ENCODE data around the gene LRP1B.

LRP1B gene

GRCh38 chr2:141810148-141810547 lies 320.7 kb downstream of the LRP1B start:
- FAIRE-seq (no peak), DNase-seq (ENCODE audit: extremely low spot score, insufficient read length, low read depth) (no peak)

DNA sequence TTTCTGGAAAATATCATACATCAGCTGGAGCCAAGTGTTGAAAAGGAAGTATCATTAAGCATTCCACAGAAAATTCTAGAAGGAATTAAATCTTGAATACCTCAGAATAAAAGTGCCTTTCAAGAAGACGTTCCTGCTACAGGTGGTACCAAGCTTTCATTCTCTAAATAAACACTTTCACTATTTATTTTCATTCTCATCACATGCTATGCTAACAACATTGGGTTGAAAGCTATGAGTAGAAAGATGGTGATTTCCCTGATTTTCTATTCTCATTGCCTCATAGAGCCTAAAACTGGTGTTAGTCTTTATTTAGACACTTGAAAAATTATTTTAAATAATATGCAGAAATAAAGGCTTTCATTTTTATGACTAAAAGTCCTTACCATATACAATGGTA lies 324.7 kb downstream of the LRP1B start:
- FAIRE-seq, result no peak
- DNase-seq (ENCODE audit: extremely low spot score, insufficient read length, low read depth), result no peak

DNA sequence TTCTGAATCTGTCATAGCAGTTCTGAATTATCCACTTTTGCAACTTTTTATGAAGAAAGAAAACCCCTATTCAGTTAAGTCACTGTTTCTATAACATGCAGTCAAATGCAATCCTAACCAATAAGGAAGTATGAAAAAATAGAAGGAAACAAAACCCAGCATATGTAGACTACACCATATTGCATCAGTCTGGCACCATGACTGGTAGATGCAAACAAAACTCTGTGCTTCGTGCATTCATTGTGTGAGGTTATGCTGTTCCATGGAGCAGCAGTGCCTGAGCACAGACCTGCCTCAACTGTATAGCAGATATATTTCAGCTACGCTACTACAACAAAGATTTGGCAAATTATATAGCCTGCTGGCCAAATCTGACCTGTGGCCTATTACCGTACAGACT lies 325.5 kb downstream of the LRP1B start:
- no peak for DNase-seq (ENCODE audit: extremely low spot score, insufficient read length, low read depth)
- no peak for FAIRE-seq

- DNase-seq (ENCODE audit: extremely low spot score, insufficient read length, low read depth) (no peak), FAIRE-seq (no peak)
Observed at GRCh38 chr2:141796449-141796848, 334.4 kb downstream of the LRP1B start.

DNA sequence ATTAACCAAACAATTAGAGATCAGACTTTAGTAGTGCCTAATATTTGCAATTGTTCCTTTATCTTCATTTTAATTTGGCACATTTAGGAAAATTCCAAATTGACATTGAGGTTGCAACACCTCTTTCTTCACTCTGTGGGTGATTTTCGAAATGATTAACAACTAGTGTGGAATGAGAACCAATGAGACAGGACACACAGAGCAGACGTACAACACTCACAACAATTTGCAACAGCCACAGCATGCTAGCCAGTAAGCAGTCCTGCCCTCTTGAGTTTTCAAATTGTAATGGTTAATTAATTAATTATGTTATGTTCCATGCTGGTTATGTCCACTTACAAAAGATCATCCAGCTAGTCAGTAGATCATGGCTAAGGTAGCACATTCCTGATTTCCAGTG lies 339.3 kb downstream of the LRP1B start:
- no peak for FAIRE-seq
- no peak for DNase-seq (ENCODE audit: extremely low spot score, insufficient read length, low read depth)

- FAIRE-seq, result no peak
- DNase-seq (ENCODE audit: extremely low spot score, insufficient read length, low read depth), result no peak
Observed at GRCh38 chr2:141782574-141782973, 348.2 kb downstream of the LRP1B start.

GRCh38 chr2:141778315-141778835 lies 352.4 kb downstream of the LRP1B start:
- no peak for DNase-seq (ENCODE audit: extremely low spot score, insufficient read length, low read depth)
- FAIRE-seq, result no peak

- FAIRE-seq (no peak), DNase-seq (ENCODE audit: extremely low spot score, insufficient read length, low read depth) (no peak)
Observed at GRCh38 chr2:141770530-141770929, 360.3 kb downstream of the LRP1B start.

DNA sequence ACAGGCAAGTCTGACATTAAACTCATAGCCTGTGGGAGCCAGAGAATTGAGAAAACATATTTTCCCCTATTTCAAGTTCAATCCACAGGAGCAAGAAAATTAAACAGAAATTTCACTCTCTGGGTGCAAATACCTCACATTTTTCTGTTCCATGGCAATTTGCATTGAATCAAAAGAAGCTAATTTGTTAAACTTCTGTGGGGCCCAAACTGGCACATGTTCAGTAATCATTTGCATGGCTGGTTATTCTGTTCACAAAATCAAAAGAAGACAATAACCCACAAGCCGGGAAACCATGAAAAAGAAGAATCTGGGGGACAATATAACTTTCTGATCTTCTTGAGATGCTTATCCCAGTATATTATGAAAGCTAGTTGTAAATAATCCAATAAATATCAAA lies 363.1 kb downstream of the LRP1B start:
- FAIRE-seq, result no peak

GRCh38 chr2:141767051-141767450 lies 363.8 kb downstream of the LRP1B start:
- DNase-seq (ENCODE audit: extremely low spot score, insufficient read length, low read depth), result no peak
- FAIRE-seq, result no peak

More for the DNA sequence above, 363.1 kb downstream of the LRP1B start:
- no peak for DNase-seq (ENCODE audit: extremely low spot score, insufficient read length, low read depth)

DNA sequence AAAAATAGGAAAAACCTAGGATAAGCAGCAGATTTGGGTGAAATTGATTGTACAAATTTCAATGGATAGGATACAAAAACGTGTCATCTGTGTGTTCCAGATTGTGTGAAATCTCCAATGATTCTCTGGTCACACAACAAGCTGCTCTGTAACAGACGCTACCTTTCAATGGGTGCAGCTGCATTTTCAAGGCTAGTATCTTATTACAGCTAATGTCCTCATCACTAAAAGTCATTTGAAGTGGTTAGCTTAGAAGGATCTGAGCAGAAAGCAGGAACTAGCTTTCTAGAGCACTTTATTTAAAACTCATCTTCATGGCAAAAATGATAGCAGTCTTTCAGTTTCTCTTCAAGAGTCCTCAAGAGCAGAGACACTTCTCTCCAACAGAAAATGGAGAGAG lies 364.6 kb downstream of the LRP1B start:
- FAIRE-seq (no peak), DNase-seq (ENCODE audit: extremely low spot score, insufficient read length, low read depth) (no peak)

GRCh38 chr2:141748616-141749015 lies 382.2 kb downstream of the LRP1B start:
- no peak for DNase-seq (ENCODE audit: extremely low spot score, insufficient read length, low read depth)
- FAIRE-seq, result no peak

DNA sequence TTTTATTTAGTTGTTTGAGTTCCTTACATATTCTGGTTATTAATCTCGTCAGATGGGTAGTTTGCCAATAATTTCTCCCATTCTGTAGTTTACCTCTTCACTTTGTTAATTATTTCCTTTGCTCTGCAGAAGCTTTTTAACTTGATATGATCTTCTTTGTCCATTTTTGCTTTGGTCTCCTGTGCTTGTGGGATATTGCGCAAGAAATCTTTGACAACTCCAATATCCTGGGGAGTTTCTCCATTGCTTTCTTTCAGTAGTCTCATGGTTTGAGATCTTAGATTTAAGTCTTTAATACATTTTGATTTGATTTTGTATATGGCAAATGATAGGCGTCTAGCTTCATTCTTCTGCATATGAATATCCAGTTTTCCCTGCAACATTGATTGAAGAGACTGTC lies 389.2 kb downstream of the LRP1B start:
- no peak for FAIRE-seq
- no peak for DNase-seq (ENCODE audit: extremely low spot score, insufficient read length, low read depth)

GRCh38 chr2:141737492-141738255 lies 393.1 kb downstream of the LRP1B start:
- DNase-seq (ENCODE audit: extremely low spot score, insufficient read length, low read depth) (no peak), FAIRE-seq (no peak)

DNA sequence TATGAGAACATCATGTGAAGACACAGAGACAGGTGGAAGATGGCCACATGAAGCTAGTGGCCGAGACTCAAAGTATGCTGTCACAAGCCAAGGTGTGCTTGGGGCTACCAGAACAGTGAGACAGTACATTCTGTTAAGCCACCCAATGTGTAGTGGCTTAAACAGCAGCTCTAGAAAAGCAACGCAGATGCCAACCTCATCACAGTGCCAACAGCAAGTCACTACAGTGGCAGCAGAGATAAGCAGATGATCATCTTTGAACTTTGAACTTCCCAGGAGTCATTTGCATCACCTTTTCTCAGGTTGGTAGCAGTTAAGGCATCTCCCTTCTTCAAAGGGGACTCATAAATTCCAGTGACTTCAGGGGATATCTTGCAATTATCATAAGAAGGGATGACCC lies 394.4 kb downstream of the LRP1B start:
- no peak for DNase-seq (ENCODE audit: extremely low spot score, insufficient read length, low read depth)

DNA sequence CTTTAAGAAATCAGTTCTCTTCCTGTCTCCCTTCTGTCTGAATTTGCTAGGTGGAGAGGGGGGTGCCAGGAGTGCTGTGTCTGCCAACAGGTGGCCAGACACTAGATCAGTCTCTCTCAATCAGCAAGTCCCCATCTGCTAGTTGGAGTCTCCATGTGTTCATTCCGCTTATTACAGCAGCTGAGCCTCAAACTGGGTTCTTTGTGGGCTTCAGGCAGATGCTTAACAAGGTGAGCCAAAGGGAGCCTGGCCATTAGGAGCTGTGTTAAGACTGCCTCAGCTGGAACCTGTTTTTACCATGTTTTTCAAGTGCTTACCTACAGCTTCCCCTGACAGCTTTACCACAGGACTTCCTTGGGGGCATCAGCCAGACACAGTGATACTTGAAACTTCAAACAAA lies 401.9 kb downstream of the LRP1B start:
- no peak for FAIRE-seq
- no peak for DNase-seq (ENCODE audit: extremely low spot score, insufficient read length, low read depth)

More for the DNA sequence above, 394.4 kb downstream of the LRP1B start:
- no peak for FAIRE-seq

GRCh38 chr2:141728142-141728541 lies 402.7 kb downstream of the LRP1B start:
- DNase-seq (ENCODE audit: extremely low spot score, insufficient read length, low read depth) (no peak), FAIRE-seq (no peak)

GRCh38 chr2:141724426-141724825 lies 406.4 kb downstream of the LRP1B start:
- DNase-seq (ENCODE audit: extremely low spot score, insufficient read length, low read depth), result no peak
- FAIRE-seq, result no peak

DNA sequence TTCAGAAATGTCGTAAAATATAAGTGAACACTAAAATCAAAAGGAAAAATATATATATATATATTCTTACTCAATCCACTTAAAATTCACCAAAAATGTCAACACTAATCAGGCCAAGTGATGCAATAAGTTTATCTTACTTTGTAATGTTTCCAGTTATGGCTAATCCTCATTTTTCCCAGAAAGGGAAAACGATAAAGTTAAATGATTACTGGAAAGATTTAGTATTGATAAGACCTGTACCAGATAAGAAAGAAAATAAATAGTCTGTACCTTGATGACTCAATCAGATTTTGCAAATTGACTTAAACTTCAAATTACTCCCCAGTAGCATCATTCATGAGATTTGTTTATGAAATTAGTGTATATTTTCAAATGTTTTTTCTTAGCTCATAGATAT lies 407.0 kb downstream of the LRP1B start:
- no peak for FAIRE-seq

GRCh38 chr2:141720476-141720875 lies 410.3 kb downstream of the LRP1B start:
- DNase-seq (ENCODE audit: extremely low spot score, insufficient read length, low read depth) (no peak), FAIRE-seq (no peak)

More for the DNA sequence above, 407.0 kb downstream of the LRP1B start:
- no peak for DNase-seq (ENCODE audit: extremely low spot score, insufficient read length, low read depth)

DNA sequence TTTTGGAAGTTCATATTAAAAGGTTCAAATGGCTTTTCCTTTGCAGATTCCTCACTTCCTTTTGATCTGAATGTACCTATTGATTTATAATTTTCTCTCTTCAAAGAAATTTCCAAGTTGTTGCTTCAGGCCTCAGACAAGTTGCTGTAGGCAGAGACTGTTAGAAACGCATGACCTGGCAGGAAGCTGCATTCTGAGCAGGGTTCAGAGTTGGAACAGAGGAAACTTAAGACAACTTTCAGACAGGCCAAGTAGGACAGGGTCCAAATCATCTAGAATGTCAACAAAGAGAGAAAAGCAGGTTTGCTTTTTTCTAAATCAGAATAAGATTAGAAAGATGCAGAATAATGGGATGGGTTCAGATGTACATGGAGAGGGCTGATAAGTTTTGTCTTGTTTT lies 416.3 kb downstream of the LRP1B start:
- FAIRE-seq (no peak), DNase-seq (ENCODE audit: extremely low spot score, insufficient read length, low read depth) (no peak)

DNA sequence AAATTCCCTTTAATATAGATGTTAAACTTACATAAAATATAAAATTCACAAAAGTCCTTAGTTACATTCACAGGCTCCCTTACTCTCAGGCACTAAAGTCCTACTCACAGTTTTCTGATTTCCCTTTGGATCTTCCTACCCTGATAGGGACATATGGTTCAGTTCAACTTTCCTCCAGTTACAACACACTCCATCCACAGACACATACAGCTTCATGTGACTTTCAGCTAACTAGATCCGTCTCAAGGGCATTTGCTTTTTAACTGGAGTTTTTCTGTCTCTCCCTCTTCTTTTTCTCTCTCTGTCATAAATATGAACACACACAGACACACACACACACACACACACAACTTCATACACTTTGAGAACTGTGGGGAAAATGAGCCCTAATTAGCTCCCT lies 419.2 kb downstream of the LRP1B start:
- FAIRE-seq (no peak), DNase-seq (ENCODE audit: extremely low spot score, insufficient read length, low read depth) (no peak)

Measured in GM18507 (cell line).